ENCODE measurements around the gene DNAJC8. TPM values are rescaled to one million over a fixed set of nuclear protein-coding genes. Genes with fewer than 3 reads are reported as not detected.

Gene DNAJC8
- total RNA-seq, 2 donors from 2014 or later: 95.4 to 103 TPM

DNA sequence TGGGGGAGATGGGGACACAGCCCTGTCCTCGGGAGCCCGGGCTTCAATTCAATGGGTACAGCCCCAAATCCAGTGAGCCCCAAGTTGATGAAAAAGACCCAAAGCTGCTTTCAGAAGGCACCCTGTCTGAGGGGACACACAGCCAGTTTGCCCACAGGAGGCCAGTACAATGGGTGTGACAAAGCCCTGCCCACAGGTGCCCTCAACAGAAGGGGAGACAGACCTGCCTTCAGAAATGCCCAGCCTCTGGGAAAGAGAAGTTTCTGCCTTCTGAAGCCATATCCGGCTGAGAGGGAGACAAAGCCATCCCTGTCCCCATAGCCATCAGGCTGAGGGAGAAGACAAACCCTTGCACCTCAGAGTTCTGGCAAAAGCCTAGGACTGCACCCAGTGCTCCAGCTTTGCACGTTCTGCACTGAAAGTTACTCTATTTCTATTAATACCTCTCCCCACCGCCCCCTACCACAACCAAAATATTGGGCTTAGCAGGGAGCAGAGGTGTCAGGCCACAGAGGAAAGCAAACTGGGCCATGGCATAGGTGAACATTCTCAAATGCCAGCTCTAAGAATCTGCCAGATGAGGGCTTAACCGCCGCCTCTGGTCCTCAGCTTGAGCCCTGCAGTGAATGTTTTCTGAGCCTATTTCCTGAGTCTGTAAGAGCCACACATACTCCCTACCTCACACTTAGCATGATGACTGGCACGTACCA, 38.3 kb downstream of the DNAJC8 start:
- DNase-seq (ENCODE audit: low spot score in 2 of 2): peak in 1 of 2 donors; percentile 44
- Mint-ChIP-seq H3K9me3 (peaks cover 4 to 15% of the 10 kb centered on the region in 2 donors), H3K36me3 (peaks cover 20 to 22% of the 10 kb centered on the region in 2 donors), H3K27ac (no peak overlapping the region)
- ATAC-seq: no peak

DNA sequence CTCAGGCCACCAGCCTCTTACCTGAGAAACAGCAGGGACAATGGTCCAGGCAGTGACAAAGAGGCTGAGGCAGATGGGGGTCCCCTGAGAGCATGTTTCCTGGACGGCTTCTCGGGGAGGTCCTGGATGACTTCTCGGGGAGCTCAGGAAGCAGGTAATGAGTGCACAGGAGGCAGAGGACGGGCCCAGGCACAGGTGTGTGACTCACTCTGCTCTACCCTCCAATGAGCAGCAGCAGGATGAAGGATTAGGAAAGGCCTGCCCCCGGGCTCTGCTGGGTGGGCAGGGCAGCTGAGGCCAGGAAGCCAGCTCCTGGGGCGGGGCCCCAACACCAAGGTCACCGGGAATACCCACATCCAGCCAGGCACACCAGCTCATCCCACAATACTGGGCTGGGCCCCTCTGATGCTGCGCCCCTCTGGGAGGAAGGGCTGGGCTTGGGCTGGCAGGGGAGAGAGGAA, 39.1 kb downstream of the DNAJC8 start:
- H3K9me3 Mint-ChIP-seq: peaks cover 0 to 7% of the 10 kb centered on the region in 2 donors
- ATAC-seq (no peak), DNase-seq (ENCODE audit: low spot score in 2 of 2) (peak in 1 of 2 donors; percentile 48)
- H3K27ac Mint-ChIP-seq: no peak overlapping the region
- peaks cover 12 to 15% of the 10 kb centered on the region in 2 donors for H3K36me3 Mint-ChIP-seq

DNA sequence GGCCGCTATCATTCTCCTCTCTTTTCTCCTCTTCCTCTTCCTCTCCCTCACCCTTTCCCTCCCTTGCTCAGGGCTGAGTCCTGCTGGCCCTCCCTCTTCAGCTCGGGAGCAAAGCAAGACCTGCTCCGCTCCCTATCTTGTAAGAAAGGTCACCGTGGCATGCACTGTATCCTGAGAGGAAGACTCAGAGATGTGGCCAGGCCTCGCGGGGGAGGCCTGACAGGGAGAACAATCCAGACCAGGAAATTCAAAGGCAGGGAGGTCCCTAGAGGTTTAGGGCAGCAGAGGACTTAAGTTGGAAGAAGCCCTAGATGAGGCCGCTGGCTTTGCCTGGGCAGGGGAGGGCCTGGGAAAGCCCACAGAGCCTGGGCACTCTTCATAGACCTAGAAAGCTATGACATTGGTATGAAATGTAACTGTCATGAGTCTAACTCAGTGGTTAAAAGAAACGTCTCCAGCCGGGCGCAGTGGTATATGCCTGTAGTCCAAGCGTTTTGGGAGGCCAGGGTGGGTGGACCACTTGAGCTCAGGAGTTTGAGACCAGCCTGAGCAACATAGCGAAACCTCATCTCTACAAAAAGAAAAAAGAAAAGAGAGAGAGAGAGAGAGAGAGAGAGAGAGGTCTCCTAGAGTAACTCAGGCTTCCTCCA, 41.7 kb downstream of the DNAJC8 start:
- Mint-ChIP-seq H3K27ac (no peak overlapping the region), H3K9me3 (no peaks in the 10 kb centered on the region), H3K36me3 (no peaks in the 10 kb centered on the region)
- DNase-seq (ENCODE audit: low spot score in 2 of 2): peak in 1 of 2 donors; percentile 38
- no peak for ATAC-seq

DNA sequence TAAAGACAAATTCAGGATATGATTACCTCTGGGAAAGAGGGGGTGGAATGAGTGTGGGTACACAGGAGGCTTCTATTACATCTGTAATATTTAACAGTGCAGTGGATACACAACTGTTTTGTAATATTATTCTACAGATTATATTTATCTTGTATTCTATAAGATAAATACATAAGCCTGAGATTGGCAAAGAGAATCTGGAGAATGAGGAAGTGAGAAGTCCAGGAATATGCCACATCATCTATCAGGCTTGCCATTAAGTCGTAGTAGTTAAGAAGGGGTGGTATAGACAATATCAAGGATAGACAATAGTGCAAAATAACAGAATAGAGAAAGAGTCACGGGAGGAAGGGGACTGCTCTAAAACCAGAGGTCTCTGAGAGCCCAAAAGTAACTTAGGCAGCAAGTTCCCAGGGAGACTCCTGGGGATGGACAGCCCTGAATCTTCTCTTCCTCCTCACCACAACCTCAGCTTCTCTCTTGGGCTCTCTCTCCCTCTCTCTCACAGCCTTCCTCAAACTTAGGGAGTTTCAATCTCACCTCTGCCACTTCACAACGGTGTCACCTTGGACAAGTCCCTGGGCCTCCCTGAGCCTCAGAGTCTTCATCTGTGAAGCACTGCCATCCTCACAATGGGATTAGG, 42.4 kb downstream of the DNAJC8 start:
- H3K9me3 Mint-ChIP-seq: no peaks in the 10 kb centered on the region
- no peaks in the 10 kb centered on the region for H3K36me3 Mint-ChIP-seq
- DNase-seq (ENCODE audit: low spot score in 2 of 2) (peak in 1 of 2 donors; percentile 4), ATAC-seq (no peak)
- H3K27ac Mint-ChIP-seq: no peak overlapping the region

DNA sequence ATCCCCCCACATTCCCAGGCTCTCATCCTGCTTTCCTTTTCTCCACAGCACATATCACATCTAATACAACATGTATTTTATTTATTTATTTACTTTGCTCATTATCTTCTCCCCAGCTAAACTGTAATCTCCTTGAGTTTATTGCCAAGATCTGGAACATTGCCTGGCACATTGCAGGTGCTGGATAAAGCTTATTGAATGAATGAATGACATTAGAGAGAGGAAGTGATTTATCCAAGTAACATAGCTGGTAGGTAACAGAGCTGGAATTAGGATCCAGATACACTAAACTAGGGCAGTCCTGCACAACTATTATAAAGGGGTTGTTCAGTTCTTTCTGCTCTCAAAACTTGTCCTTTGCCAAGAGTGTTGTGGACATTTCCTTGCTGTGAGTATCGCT, 47.8 kb downstream of the DNAJC8 start:
- H3K27ac Mint-ChIP-seq: no peak overlapping the region
- ATAC-seq: no peak
- no peaks in the 10 kb centered on the region for H3K9me3 Mint-ChIP-seq
- DNase-seq (ENCODE audit: low spot score in 2 of 2): no peak
- H3K36me3 Mint-ChIP-seq: no peaks in the 10 kb centered on the region

DNA sequence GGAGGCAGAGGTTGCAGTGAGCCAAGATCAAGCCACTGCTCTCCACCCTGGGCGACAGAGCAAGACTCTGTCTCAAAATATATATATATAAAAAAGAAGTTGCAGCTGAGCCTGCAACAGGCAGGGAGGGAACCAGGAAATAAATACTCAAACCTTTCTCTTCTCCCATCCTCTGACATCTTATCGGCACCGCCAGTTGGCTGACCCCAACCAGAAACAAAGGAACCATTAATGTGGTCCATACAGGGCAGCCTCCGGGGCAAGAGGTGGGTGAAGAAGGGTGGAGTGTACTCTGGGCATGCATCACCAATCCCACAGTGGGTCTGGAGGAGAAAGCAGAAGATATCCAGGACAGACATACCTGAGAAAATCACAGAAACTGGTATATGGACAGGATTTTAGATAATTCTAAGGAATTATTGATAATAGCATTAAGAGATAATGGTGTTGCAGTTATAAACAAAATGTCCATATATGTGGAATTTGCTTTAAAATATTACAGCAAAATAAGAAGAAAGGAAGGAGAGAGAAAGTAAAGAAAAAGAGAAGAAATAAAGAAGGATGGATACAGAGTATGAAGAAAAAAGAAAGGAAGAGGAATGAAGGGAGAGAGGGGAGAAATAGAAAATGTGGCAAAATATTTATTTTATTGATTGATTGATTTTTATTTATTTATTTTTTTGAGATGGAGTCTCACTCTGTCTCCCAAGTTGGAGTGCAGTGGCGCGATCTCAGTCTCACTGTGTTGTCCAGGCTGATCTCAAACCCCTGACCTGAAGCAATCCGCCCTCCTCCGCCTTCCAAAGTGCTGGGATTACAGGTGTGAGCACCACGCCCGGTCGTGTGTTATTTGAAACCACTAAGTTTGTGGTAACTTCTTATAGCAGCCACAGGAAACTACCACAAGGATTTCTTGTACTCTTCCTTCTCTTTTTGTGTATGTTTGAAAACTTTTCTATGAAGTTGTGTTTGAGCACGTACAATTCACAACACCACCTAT, 52.2 kb downstream of the DNAJC8 start:
- DNase-seq (ENCODE audit: low spot score in 2 of 2) (no peak), ATAC-seq (no peak)
- Mint-ChIP-seq H3K36me3 (no peaks in the 10 kb centered on the region), H3K27ac (no peak overlapping the region), H3K9me3 (no peaks in the 10 kb centered on the region)

DNA sequence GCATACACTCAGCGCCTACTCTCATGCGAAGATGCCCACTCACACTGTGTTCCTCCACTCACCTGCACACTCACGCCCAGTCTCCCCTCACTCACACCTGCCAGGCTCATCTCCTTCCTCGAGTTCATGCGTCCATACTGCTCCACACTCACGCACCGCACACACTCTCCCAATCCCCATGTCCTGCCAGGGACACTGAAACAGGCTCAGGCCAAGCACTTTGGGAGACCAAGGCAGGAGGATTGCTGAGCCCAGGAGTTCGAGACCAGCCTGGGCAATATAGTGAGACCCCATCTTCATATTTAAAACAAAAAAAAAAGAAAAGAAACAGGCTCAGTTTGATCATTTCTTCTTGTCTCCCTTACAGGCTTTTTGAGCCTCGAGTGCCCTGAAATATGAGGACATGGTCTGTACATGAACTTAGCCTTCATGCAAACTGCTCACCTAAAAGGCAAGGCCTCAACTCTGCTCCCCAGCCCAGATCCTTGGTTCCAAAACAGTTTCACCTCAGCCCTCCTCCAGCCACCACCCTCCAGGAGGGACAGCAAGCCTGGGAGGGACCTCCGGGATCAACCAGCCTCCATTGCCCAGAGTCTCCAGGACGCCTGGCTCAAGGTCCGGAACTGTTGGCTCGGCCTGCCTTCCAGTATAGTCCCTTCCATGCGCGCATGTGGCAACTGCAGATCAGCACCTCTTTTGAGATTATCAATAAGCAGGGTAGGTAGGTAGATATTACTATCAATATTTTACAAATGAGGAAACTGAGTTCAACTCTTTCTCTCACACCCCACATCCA, 53.9 kb downstream of the DNAJC8 start:
- no peak for DNase-seq (ENCODE audit: low spot score in 2 of 2)
- no peaks in the 10 kb centered on the region for H3K9me3 Mint-ChIP-seq

DNA sequence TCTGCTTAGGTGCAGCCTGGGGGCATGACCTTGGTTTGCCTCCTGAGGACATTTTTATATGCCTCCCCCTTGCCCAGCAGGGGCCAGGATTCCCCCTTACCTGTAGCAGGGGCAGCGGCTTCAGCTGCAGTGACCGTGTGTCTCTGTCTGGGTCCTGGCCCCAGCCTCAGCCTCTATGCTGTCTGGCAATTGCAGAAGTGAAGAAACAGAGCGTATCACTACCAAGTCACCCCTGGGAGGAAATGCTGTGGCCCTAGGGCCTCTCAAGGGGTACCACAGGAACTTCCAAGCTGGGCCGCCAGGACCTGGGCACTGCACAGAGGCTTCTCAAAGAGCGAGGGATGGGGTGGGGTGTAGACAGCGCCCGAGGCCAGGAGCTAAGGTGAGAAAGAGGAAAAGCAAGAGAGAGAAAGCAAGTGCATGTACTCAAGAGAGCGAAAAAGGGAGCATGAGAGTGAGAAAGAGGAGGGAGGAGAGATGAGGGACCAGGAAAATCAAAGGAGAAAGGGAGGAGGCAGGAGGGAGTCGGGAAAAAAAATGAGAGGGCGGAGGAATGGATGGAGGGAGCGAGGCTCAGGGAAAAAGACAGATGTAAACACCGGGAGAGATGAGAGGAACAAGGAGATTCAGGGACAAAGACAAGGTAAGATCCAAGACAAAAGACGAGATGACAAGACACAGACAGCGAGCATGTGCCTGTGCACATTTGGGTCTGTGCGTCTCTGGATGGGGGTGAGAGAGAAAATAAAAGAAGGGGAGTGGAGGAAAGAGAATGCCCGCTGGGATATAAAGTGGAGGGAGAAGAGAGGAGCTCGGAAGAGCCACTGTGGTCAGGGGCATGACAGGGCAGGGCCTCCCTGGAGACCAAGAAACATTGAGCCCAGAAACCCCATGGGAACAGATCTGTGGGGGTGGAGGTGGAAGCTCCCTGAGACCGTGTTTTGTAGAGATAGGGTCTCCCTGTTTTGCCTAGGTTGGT, 56.0 kb downstream of the DNAJC8 start, which contains the start of gene PTAFR:
Gene PTAFR, minus strand, starts transcription at position 199 of the 979 bp plus-strand sequence. CDS start 25,669 bp downstream, outside the sequence.
- H3K36me3 Mint-ChIP-seq: no peaks in the 10 kb centered on the region
- H3K9me3 Mint-ChIP-seq: no peaks in the 10 kb centered on the region
- ATAC-seq (no peak), DNase-seq (ENCODE audit: low spot score in 2 of 2) (no peak)
- no peak within 1 kb of the TSS for H3K27ac Mint-ChIP-seq

More for the DNA sequence above, 53.9 kb downstream of the DNAJC8 start:
- no peak overlapping the region for H3K27ac Mint-ChIP-seq
- H3K36me3 Mint-ChIP-seq: no peaks in the 10 kb centered on the region
- no peak for ATAC-seq

DNA sequence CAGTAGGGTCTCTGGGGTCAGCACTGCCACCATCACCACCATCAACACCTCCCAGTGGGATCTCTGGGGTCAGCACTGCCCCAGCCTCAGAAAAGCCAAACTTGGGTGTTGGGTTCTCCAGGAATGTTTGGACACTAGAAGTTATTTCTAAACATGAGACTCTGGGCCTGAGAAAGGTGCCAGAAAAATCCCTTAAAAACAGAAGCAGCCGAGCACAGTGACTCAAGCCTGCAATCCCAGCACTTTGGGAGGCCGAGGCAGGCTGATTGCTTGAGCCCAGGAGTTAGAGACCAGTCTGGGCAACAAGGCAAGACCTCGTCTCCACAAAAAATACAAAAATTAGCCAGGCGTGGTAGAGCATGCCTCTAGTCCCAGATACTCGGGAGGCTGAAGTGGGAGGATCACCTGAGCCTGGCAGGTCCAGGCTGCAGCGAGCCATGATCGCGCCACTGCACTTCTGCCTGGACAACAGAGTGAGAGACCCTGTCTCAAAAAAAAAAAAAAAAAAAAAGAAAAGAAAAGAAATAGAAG, 56.8 kb downstream of the DNAJC8 start:
- ATAC-seq: no peak
- Mint-ChIP-seq H3K27ac (no peak overlapping the region), H3K9me3 (no peaks in the 10 kb centered on the region), H3K36me3 (no peaks in the 10 kb centered on the region)
- DNase-seq (ENCODE audit: low spot score in 2 of 2): no peak

DNA sequence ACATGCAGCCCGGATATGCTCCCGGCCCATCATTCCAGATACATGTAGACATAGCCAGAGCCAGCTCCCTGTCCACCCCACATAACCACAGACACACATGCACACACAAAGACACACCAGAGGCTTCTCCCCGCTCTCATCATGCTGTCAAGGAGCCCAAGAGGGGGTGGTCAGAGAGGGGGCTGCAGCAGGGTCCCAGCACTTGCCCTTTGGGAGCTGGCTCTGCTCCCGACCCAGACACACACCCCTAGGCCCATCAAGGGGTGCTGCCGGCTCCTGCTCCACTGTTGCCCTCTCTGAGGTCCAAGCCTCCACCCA, 58.9 kb downstream of the DNAJC8 start:
- no peak for ATAC-seq
- DNase-seq (ENCODE audit: low spot score in 2 of 2): no peak
- H3K27ac Mint-ChIP-seq: no peak overlapping the region
- no peaks in the 10 kb centered on the region for H3K9me3 Mint-ChIP-seq
- no peaks in the 10 kb centered on the region for H3K36me3 Mint-ChIP-seq

DNA sequence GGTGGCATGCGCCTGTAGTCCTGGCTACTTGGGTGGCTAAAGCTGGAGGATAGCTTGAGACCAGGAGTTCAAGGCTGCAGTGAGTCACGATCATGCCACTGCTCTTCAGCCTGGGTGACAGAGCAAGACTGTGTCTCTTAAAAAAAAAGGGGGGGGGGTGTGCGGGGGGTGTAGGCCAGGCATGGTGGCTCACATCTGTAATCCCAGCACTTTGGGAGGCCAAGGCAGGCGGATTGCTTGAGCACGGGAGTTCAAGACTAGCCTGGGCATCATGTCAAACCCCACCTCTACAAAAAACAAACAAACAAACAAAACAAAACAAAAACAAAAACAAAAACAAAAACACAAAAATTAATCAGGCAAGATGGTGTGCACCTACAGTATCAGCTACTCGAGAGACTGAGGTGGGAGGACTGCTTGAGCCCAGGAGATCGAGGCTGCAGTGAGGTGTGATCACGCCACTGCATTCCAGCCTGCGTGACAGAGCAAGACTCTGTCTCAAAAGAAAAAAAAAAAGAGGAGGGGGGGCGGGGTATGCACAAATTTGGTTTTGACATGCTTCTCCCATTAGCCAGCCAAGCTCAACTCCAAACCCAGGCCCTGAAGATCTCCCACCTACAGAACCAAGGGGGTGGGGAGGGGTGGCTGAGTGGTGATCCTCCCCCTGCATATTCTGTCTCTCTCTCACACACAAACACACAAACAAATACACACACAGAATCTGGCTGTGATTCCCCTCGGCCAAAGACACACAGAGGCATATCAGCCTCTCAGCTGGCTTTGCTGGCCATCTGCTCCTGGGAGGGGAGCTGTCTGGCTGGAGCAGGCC, 59.5 kb downstream of the DNAJC8 start:
- no peak for ATAC-seq

DNA sequence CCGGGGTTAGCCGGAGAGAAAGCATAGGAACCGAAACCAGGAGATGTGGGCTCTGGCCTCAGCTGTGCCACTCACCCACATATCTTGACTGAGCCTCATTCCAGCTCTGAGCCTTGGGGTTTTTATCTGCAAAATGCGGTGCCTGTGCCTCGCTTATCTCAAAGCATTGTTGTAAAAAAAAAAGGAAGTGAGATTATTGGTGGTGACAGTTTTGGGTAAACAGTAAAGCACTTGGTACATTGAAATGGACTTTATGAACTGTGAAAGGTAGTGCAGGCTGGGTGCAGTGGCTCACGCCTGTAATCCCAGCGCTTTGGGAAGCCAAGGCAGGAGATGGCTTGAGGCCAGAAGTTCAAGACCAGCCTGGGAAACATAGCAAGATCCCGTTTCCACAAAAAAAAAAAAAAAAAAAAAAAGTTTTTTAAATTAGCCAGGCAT, 60.1 kb downstream of the DNAJC8 start:
- H3K36me3 Mint-ChIP-seq: no peaks in the 10 kb centered on the region

More for the DNA sequence above, 59.5 kb downstream of the DNAJC8 start:
- Mint-ChIP-seq H3K27ac (no peak overlapping the region), H3K9me3 (no peaks in the 10 kb centered on the region), H3K36me3 (no peaks in the 10 kb centered on the region)
- no peak for DNase-seq (ENCODE audit: low spot score in 2 of 2)

DNA sequence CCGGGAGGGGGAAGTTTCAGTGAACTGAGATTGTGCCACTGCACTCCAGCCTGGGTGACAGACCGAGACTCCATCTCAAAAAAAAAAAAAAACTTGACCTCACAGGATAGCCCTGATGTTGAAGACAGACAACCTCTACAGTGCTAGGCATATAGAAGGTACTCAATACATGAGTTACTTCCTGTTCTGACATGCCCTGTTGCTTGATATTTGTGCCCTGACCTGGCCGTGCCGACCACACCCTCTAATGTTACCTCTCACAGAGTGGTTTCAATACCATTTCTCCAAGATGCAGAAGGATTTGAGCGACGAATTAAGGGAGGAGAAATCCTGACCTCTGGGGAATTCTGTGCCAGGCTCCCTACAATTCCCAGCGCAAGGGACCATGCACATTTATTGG, 61.6 kb downstream of the DNAJC8 start:
- ATAC-seq (no peak), DNase-seq (ENCODE audit: low spot score in 2 of 2) (no peak)
- H3K36me3 Mint-ChIP-seq: peaks cover 0 to under 1% of the 10 kb centered on the region in 2 donors
- H3K9me3 Mint-ChIP-seq: no peaks in the 10 kb centered on the region
- H3K27ac Mint-ChIP-seq: no peak overlapping the region

More for the DNA sequence above, 60.1 kb downstream of the DNAJC8 start:
- Mint-ChIP-seq H3K27ac (no peak overlapping the region), H3K9me3 (no peaks in the 10 kb centered on the region)
- ATAC-seq (peak in 1 of 2 donors; percentile 38), DNase-seq (ENCODE audit: low spot score in 2 of 2) (no peak)
